HepG2 (cell line): ENCODE results near the gene FRAS1. TPM values are rescaled to one million over a fixed set of nuclear protein-coding genes. Genes with fewer than 3 reads are reported as not detected.
A peak's percentile ranks its signal among the peaks of the same experiment; 100 is the strongest.

ENCODE experiments used
- CERS6 ChIP-seq: sonication (generic); formaldehyde crosslinking; IDR thresholded peaks from 2 replicates; pipeline ENCODE4 v1.5.0; 2020; ENCODE audit warnings: missing genetic modification reagents
- CHD4 ChIP-seq: fragments of 200-600 bp; sonication (generic); IDR thresholded peaks from 2 replicates; pipeline ENCODE4 v1.7.0; 2017; ENCODE audit warnings: mild to moderate bottlenecking, low read length, borderline replicate concordance
- GFI1 ChIP-seq: sonication (generic); formaldehyde crosslinking; IDR thresholded peaks from 2 replicates; pipeline ENCODE4 v1.5.0; 2020; ENCODE audit warnings: missing genetic modification reagents, mild to moderate bottlenecking, borderline replicate concordance
- HDAC6 ChIP-seq: fragments of 200-600 bp; sonication (generic); IDR thresholded peaks from 2 replicates; pipeline ENCODE4 v1.7.0; 2017; ENCODE audit warnings: mild to moderate bottlenecking, antibody characterized with exemption, low read length, low read depth
- HNF1A ChIP-seq, 2 experiments: sonication (generic) in 1 of 2; formaldehyde crosslinking in 1 of 2; IDR thresholded peaks; 2 replicates each; pipeline versions ENCODE4 v1.4.0 to v1.6.1; 2016 to 2020; ENCODE audit warnings: borderline replicate concordance in 1 of 2, low read depth in 1 of 2, mild to moderate bottlenecking in 1 of 2, missing genetic modification reagents in 1 of 2
- HOXA5 ChIP-seq: sonication (generic); formaldehyde crosslinking; IDR thresholded peaks from 2 replicates; pipeline ENCODE4 v1.4.0; 2020; ENCODE audit warnings: missing genetic modification reagents
- KAT7 ChIP-seq: IDR thresholded peaks from 2 replicates; pipeline ENCODE4 v1.6.1; 2018; ENCODE audit warnings: borderline replicate concordance, missing compliant biosample characterization
- MEIS1 ChIP-seq: sonication (generic); formaldehyde crosslinking; IDR thresholded peaks from 2 replicates; pipeline ENCODE4 v1.9.0; 2021; ENCODE audit warnings: mild to moderate bottlenecking, missing genetic modification reagents, moderate library complexity, borderline replicate concordance
- SMC3 ChIP-seq: IDR thresholded peaks from 2 replicates; pipeline ENCODE4 v1.6.1; 2011; ENCODE audit warnings: low read length, improper control_type of control experiment
- SPEN ChIP-seq: sonication (generic); formaldehyde crosslinking; IDR thresholded peaks from 2 replicates; pipeline ENCODE4 v1.5.1; 2020; ENCODE audit warnings: low read depth, mild to moderate bottlenecking, missing genetic modification reagents
- SSRP1 ChIP-seq: IDR thresholded peaks from 2 replicates; pipeline ENCODE4 v1.6.1; 2016; ENCODE audit warnings: control low read depth
- TGIF2 ChIP-seq: IDR thresholded peaks from 2 replicates; pipeline ENCODE4 v1.6.1; 2016; ENCODE audit warnings: control low read depth, missing compliant biosample characterization
- TMF1 ChIP-seq: sonication (generic); formaldehyde crosslinking; IDR thresholded peaks from 2 replicates; pipeline ENCODE4 v1.8.1; 2022; ENCODE audit warnings: low read depth, missing genetic modification reagents
- ZKSCAN5 ChIP-seq: sonication (generic); formaldehyde crosslinking; IDR thresholded peaks from 2 replicates; pipeline ENCODE4 v1.5.1; 2020; ENCODE audit warnings: mild to moderate bottlenecking, missing genetic modification reagents
- ZNF224 ChIP-seq: sonication (generic); formaldehyde crosslinking; IDR thresholded peaks from 2 replicates; pipeline ENCODE4 v1.5.0; 2020; ENCODE audit warnings: mild to moderate bottlenecking, missing genetic modification reagents
- ZNF512 ChIP-seq: sonication (generic); formaldehyde crosslinking; IDR thresholded peaks from 2 replicates; pipeline ENCODE4 v1.4.0; 2020; ENCODE audit warnings: mild to moderate bottlenecking, missing genetic modification reagents
- ZNF530 ChIP-seq: sonication (generic); formaldehyde crosslinking; IDR thresholded peaks from 2 replicates; pipeline ENCODE4 v1.5.0; 2020; ENCODE audit warnings: low read depth, mild to moderate bottlenecking, missing genetic modification reagents
- ZNF7 ChIP-seq: IDR thresholded peaks from 2 replicates; pipeline ENCODE4 v1.6.1; 2016; ENCODE audit warnings: missing biosample characterization, missing genetic modification reagents
- polyA plus RNA-seq, 8 experiments: library from polyadenylated mRNA; depleted of rRNA in 3 of 8; stranded (reverse) in 7 of 8; unstranded in 1 of 8; fragments of >200 nt; fragmentation: Illumina TruSeq in 4 of 8; extraction: Trizol in 4 of 8; gene quantifications; 2 replicates each; pipeline versions ENCODE4 v1.2.1 to v1.2.3, GENCODE V29; 2011 to 2016; ENCODE audit warnings: low read depth in 4 of 8, missing spikeins in 1 of 8, mixed read lengths in 1 of 8; ENCODE audit not compliant: insufficient read depth in 1 of 8
- total RNA-seq, 5 experiments: library from RNA; depleted of rRNA; stranded (reverse); fragments of >200 nt; fragmentation: Illumina TruSeq; extraction: Trizol; gene quantifications; 2 replicates each; pipeline ENCODE4 v1.2.3, GENCODE V29; 2016; ENCODE audit warnings: low read depth in 1 of 5

Gene FRAS1
- total and polyA plus RNA-seq, 2 of the 13 experiments (the other 11 are each of a cell fraction or from before 2014, with no cell fraction given), result 22.5 to 31.6 TPM

GRCh38 chr4:78584863-78585547 lies 527.9 kb downstream of the FRAS1 start (continued):
- TF ChIP-seq CERS6 (CRISPR knock-in tag) (no peak), ZNF7 (CRISPR knock-in tag) (no peak), HNF1A (IDR thresholded peaks at IDR 0.05; ENCODE audit: low read depth) (no peak), HNF1A (CRISPR knock-in tag; IDR thresholded peaks at IDR 0.05; ENCODE audit: borderline replicate concordance) (no peak), GFI1 (CRISPR knock-in tag) (no peak), SSRP1 (no peak), HOXA5 (CRISPR knock-in tag) (no peak), MEIS1 (CRISPR knock-in tag) (peak; percentile 29; the same call in 1 of the 2 replicates), ZKSCAN5 (CRISPR knock-in tag) (no peak), ZNF224 (no peak), SMC3 (no peak), SPEN (CRISPR knock-in tag) (no peak), TGIF2 (CRISPR knock-in tag) (peak; percentile 93), KAT7 (no peak), TMF1 (CRISPR knock-in tag) (no peak), HDAC6 (no peak), CHD4 (no peak), ZNF530 (no peak), ZNF512 (CRISPR knock-in tag) (no peak)
